ENCODE data around the gene PRKAG1.
A peak's percentile ranks its signal among the peaks of the same experiment; 100 is the strongest.

Gene PRKAG1

DNA sequence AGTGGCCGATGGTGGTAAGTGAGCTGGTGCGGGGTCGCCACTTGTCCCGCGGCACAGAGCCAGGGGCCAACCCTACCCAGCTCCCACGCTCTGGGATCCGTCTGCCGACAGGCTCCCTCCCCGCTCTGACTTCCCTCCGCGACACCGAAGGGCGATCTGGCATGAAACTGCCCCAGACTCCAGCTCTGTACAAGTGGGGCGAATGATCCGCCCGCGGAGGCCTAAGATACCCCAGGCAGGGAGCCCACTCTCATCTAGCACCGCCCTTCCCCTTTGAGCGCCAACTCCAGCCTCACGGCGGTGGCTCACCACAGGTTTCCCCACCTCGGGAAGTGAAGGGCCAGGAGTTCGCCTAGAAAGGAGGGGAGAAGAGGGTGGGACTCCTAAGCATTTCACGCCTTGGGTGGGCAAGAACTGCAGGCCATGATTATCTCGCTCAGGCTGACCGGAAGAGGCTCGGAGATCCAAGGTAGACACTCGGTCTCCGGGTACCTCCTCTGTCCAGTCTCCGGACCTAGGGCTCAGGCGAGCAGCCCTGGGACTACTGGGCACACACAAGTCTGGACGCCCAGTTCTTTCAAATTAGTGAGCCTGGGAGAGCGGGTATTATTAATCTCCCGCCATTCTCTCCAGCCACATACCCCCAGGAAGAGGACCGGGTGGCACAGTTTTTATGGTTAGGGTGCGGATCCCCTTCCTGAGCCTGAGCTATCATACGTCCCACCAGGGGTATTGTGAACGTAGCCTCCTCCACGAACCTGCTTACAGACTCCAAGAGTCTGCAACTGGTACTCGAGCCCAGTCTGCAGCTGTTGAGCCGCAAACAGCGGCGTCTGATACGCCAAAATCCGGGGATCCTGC is 39.6 kb downstream of the PRKAG1 start:
- no peaks in the 10 kb centered on the region for H3K79me2 ChIP-seq (ENCODE audit: low read length)
- no peaks in the 10 kb centered on the region for H3K9me3 ChIP-seq (ENCODE audit: insufficient read depth, low read length)
- H3K9ac ChIP-seq (ENCODE audit: low read length), result no peak overlapping the region
- H2AFZ ChIP-seq (ENCODE audit: low read depth, low read length), result peak overlapping the region; percentile 20; the same call in 1 of the 2 replicates
- H3K27ac ChIP-seq (ENCODE audit: low read length), result no peak overlapping the region
- H3K4me2 ChIP-seq (ENCODE audit: low read length), result peak overlapping the region; percentile 50
- no peak for TF ChIP-seq EZH2phosphoT487 (IDR thresholded peaks at IDR 0.05; ENCODE audit: low read depth)
- TF ChIP-seq, protein P1, sequence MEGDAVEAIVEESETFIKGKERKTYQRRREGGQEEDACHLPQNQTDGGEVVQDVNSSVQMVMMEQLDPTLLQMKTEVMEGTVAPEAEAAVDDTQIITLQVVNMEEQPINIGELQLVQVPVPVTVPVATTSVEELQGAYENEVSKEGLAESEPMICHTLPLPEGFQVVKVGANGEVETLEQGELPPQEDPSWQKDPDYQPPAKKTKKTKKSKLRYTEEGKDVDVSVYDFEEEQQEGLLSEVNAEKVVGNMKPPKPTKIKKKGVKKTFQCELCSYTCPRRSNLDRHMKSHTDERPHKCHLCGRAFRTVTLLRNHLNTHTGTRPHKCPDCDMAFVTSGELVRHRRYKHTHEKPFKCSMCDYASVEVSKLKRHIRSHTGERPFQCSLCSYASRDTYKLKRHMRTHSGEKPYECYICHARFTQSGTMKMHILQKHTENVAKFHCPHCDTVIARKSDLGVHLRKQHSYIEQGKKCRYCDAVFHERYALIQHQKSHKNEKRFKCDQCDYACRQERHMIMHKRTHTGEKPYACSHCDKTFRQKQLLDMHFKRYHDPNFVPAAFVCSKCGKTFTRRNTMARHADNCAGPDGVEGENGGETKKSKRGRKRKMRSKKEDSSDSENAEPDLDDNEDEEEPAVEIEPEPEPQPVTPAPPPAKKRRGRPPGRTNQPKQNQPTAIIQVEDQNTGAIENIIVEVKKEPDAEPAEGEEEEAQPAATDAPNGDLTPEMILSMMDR (IDR thresholded peaks at IDR 0.05; ENCODE audit: low read depth, low read length), result no peak
- peak overlapping the region; percentile 56 for H3K4me3 ChIP-seq (ENCODE audit: low read length)
- no peaks in the 10 kb centered on the region for H4K20me1 ChIP-seq (ENCODE audit: insufficient read depth, low read length)
- H3K27me3 ChIP-seq (ENCODE audit: low read depth, low read length), result peaks cover 21% of the 10 kb centered on the region
- H3K36me3 ChIP-seq (replicated peaks; ENCODE audit: low read depth, low read length), result no peaks in the 10 kb centered on the region
- H3K4me1 ChIP-seq (ENCODE audit: low read length), result no peaks in the 10 kb centered on the region

DNA sequence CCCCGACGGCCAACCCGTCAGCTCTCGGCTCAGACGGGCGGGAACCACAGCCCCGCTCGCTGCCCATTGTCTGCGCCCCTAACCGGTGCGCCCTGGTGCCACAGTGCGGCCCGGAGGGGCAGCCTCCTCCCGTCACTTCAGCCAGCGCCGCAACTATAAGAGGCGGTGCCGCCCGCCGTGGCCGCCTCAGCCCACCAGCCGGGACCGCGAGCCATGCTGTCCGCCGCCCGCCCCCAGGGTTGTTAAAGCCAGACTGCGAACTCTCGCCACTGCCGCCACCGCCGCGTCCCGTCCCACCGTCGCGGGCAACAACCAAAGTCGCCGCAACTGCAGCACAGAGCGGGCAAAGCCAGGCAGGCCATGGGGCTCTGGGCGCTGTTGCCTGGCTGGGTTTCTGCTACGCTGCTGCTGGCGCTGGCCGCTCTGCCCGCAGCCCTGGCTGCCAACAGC is 40.3 kb downstream of the PRKAG1 start, which contains the start of gene WNT1:
Gene WNT1, plus strand, starts transcription at position 32 of the 450 bp plus-strand sequence. Its CDS starts 329 bp downstream, at position 361.
- TF ChIP-seq, protein P1 (IDR thresholded peaks at IDR 0.05; ENCODE audit: low read depth, low read length), result no peak
- no peak for TF ChIP-seq EZH2phosphoT487 (IDR thresholded peaks at IDR 0.05; ENCODE audit: low read depth)
- Histone ChIP-seq H3K4me2 (ENCODE audit: low read length) (peak within 1 kb of the TSS; percentile 50), H3K4me3 (ENCODE audit: low read length) (peak within 1 kb of the TSS; percentile 56), H2AFZ (ENCODE audit: low read depth, low read length) (no peak within 1 kb of the TSS), H3K9me3 (ENCODE audit: insufficient read depth, low read length) (no peaks in the 10 kb centered on the region), H3K79me2 (ENCODE audit: low read length) (no peaks in the 10 kb centered on the region), H3K27ac (ENCODE audit: low read length) (no peak within 1 kb of the TSS), H3K4me1 (ENCODE audit: low read length) (no peaks in the 10 kb centered on the region), H3K27me3 (ENCODE audit: low read depth, low read length) (peaks cover 15% of the 10 kb centered on the region), H4K20me1 (ENCODE audit: insufficient read depth, low read length) (no peaks in the 10 kb centered on the region), H3K36me3 (replicated peaks; ENCODE audit: low read depth, low read length) (no peaks in the 10 kb centered on the region), H3K9ac (ENCODE audit: low read length) (no peak within 1 kb of the TSS)

DNA sequence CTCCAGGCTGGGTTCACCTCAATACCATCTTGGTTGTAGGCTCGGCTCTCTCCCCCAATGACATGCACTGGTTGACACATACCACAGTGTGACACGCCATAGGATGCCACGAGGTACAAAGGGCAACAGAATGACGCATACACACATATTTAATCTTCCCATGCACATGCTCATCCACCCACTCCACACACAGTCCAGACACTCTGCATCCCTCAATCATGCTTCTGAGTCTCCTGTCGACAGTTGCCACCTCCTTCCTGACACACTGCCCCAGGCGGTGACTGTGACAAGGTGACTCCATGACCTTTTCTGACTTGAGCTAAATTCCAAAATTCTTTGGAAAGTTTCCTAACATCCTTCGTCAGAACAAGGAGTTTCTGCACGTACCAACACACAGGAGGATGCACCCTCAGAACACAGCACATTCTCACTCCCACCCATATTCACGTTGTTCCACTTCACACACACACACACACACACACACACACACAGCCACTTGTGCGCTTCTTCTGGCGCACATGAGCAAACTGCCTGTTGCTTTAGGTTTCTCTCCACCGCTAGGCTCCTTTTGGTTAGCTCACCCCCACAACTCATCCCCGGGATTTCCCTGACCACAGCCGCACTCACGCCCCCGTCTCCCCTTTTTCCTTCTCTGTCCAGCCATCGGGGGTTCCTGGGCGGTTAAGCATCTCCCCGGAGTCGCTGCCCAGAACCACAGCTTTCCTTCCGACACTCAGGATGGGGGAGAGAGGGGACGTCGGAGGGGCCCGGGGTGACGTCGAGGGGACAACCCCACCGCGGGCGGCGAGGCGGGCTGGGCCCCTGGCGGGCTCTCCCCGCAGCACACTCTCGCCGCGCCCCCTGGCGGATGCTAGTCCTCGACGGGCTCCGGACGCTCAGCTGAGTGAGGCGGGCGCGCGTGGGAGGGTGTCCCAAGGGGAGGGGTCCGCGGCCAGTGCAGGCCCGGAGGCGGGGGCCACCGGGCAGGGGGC is 41.0 kb downstream of the PRKAG1 start:
- H2AFZ ChIP-seq (ENCODE audit: low read depth, low read length), result no peak overlapping the region
- H4K20me1 ChIP-seq (ENCODE audit: insufficient read depth, low read length), result no peaks in the 10 kb centered on the region
- no peak overlapping the region for H3K9ac ChIP-seq (ENCODE audit: low read length)
- no peaks in the 10 kb centered on the region for H3K4me1 ChIP-seq (ENCODE audit: low read length)
- no peaks in the 10 kb centered on the region for H3K36me3 ChIP-seq (replicated peaks; ENCODE audit: low read depth, low read length)
- peak overlapping the region; percentile 36; the same call in 1 of the 2 replicates for H3K4me2 ChIP-seq (ENCODE audit: low read length)
- H3K27ac ChIP-seq (ENCODE audit: low read length), result no peak overlapping the region
- no peaks in the 10 kb centered on the region for H3K9me3 ChIP-seq (ENCODE audit: insufficient read depth, low read length)
- H3K79me2 ChIP-seq (ENCODE audit: low read length), result no peaks in the 10 kb centered on the region
- H3K27me3 ChIP-seq (ENCODE audit: low read depth, low read length), result peaks cover 15% of the 10 kb centered on the region
- TF ChIP-seq EZH2phosphoT487 (IDR thresholded peaks at IDR 0.05; ENCODE audit: low read depth), result no peak
- TF ChIP-seq, protein P1 (IDR thresholded peaks at IDR 0.05; ENCODE audit: low read depth, low read length), result peak; percentile 30
- peak overlapping the region; percentile 47 for H3K4me3 ChIP-seq (ENCODE audit: low read length)

All from OCI-LY3 (cell line).